ENCODE results near the gene RNF220. TPM values are rescaled to one million over a fixed set of nuclear protein-coding genes. Genes with fewer than 3 reads are reported as not detected.
A peak's percentile ranks its signal among the peaks of the same experiment; 100 is the strongest.

Gene RNF220
- total and polyA plus RNA-seq, 2 of the 13 experiments (the other 11 are each of a cell fraction or from before 2014, with no cell fraction given) = 48.2 to 72.1 TPM

DNA sequence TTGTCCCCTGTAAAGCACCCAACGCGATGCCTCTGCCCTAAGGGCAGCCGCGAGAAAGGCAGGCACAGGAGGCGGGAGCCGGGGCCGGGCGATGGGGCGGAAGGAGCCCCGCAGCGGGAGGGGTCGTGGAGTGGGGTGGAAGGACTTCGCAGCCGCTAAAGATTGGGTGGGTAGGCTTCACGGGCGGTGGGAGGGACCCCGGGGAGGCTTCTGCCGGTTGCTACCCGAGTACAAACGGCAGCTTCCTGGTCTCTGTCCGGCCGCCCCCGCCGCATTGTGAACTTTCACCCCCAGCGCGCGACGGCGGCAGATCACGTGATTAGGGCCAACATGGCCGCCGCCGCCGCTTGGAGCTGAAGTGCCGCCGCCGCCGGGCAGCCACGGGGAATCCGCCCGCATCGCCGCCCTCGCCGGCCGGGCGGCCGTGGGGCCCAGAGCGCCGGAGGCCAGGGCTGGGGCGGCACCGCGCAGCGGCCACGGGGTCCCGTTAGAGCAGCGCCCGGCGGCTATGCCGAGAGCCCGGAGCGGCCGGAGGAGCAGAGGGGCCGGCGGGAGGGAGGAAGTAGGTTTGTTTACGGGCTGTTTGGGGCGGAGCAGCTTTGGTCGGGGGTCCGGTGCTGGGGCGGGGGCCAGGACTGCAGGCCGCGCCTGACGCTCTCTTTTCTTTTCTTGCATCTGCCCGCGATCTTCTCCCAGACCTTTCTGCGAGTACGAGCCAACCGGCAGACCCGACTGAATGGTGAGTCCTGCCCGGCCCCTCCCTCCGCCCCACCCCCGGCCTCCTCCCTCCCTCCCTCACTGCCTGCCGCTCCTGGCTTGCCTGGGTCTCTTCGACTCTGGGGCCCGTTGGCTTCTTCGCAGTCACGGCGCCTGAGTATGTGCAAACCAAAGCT lies 226.8 kb downstream of the RNF220 start (continued):
- TF ChIP-seq, protein P1, sequence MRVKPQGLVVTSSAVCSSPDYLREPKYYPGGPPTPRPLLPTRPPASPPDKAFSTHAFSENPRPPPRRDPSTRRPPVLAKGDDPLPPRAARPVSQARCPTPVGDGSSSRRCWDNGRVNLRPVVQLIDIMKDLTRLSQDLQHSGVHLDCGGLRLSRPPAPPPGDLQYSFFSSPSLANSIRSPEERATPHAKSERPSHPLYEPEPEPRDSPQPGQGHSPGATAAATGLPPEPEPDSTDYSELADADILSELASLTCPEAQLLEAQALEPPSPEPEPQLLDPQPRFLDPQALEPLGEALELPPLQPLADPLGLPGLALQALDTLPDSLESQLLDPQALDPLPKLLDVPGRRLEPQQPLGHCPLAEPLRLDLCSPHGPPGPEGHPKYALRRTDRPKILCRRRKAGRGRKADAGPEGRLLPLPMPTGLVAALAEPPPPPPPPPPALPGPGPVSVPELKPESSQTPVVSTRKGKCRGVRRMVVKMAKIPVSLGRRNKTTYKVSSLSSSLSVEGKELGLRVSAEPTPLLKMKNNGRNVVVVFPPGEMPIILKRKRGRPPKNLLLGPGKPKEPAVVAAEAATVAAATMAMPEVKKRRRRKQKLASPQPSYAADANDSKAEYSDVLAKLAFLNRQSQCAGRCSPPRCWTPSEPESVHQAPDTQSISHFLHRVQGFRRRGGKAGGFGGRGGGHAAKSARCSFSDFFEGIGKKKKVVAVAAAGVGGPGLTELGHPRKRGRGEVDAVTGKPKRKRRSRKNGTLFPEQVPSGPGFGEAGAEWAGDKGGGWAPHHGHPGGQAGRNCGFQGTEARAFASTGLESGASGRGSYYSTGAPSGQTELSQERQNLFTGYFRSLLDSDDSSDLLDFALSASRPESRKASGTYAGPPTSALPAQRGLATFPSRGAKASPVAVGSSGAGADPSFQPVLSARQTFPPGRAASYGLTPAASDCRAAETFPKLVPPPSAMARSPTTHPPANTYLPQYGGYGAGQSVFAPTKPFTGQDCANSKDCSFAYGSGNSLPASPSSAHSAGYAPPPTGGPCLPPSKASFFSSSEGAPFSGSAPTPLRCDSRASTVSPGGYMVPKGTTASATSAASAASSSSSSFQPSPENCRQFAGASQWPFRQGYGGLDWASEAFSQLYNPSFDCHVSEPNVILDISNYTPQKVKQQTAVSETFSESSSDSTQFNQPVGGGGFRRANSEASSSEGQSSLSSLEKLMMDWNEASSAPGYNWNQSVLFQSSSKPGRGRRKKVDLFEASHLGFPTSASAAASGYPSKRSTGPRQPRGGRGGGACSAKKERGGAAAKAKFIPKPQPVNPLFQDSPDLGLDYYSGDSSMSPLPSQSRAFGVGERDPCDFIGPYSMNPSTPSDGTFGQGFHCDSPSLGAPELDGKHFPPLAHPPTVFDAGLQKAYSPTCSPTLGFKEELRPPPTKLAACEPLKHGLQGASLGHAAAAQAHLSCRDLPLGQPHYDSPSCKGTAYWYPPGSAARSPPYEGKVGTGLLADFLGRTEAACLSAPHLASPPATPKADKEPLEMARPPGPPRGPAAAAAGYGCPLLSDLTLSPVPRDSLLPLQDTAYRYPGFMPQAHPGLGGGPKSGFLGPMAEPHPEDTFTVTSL (CRISPR knock-in tag; IDR thresholded peaks at IDR 0.05; ENCODE audit: borderline replicate concordance) = no peak
- TF ChIP-seq, protein P2, sequence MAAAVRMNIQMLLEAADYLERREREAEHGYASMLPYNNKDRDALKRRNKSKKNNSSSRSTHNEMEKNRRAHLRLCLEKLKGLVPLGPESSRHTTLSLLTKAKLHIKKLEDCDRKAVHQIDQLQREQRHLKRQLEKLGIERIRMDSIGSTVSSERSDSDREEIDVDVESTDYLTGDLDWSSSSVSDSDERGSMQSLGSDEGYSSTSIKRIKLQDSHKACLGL (CRISPR knock-in tag; IDR thresholded peaks at IDR 0.05) = peak; percentile 41; the same call in 1 of the 2 replicates
- TF ChIP-seq IKZF5 (CRISPR knock-in tag; IDR thresholded peaks at IDR 0.05) = peak; percentile 62; the same call in 1 of the 2 replicates
- TF ChIP-seq ZSCAN31 (CRISPR knock-in tag; IDR thresholded peaks at IDR 0.05; ENCODE audit: low read depth) = peak; percentile 86
- no peak for TF ChIP-seq ZC3H4 (CRISPR knock-in tag; IDR thresholded peaks at IDR 0.05; ENCODE audit: borderline replicate concordance)
- peak; percentile 64; the same call in 1 of the 2 replicates for TF ChIP-seq ZBTB7A (CRISPR knock-in tag; IDR thresholded peaks at IDR 0.05)
- TF ChIP-seq, protein P3, sequence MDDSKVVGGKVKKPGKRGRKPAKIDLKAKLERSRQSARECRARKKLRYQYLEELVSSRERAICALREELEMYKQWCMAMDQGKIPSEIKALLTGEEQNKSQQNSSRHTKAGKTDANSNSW (CRISPR knock-in tag; IDR thresholded peaks at IDR 0.05; ENCODE audit: borderline replicate concordance) = no peak
- no peak for TF ChIP-seq MED8 (CRISPR knock-in tag; IDR thresholded peaks at IDR 0.05; ENCODE audit: insufficient replicate concordance)
- no peak for TF ChIP-seq PITX1 (CRISPR knock-in tag; IDR thresholded peaks at IDR 0.05)
- TF ChIP-seq ZKSCAN1 (IDR thresholded peaks at IDR 0.05; ENCODE audit: low read length) = no peak
- peak; percentile 76 for TF ChIP-seq HDAC1 (CRISPR knock-in tag; IDR thresholded peaks at IDR 0.05)
- TF ChIP-seq, protein P4, sequence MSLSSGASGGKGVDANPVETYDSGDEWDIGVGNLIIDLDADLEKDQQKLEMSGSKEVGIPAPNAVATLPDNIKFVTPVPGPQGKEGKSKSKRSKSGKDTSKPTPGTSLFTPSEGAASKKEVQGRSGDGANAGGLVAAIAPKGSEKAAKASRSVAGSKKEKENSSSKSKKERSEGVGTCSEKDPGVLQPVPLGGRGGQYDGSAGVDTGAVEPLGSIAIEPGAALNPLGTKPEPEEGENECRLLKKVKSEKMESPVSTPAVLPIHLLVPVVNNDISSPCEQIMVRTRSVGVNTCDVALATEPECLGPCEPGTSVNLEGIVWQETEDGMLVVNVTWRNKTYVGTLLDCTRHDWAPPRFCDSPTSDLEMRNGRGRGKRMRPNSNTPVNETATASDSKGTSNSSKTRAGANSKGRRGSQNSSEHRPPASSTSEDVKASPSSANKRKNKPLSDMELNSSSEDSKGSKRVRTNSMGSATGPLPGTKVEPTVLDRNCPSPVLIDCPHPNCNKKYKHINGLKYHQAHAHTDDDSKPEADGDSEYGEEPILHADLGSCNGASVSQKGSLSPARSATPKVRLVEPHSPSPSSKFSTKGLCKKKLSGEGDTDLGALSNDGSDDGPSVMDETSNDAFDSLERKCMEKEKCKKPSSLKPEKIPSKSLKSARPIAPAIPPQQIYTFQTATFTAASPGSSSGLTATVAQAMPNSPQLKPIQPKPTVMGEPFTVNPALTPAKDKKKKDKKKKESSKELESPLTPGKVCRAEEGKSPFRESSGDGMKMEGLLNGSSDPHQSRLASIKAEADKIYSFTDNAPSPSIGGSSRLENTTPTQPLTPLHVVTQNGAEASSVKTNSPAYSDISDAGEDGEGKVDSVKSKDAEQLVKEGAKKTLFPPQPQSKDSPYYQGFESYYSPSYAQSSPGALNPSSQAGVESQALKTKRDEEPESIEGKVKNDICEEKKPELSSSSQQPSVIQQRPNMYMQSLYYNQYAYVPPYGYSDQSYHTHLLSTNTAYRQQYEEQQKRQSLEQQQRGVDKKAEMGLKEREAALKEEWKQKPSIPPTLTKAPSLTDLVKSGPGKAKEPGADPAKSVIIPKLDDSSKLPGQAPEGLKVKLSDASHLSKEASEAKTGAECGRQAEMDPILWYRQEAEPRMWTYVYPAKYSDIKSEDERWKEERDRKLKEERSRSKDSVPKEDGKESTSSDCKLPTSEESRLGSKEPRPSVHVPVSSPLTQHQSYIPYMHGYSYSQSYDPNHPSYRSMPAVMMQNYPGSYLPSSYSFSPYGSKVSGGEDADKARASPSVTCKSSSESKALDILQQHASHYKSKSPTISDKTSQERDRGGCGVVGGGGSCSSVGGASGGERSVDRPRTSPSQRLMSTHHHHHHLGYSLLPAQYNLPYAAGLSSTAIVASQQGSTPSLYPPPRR (CRISPR knock-in tag; IDR thresholded peaks at IDR 0.05; ENCODE audit: borderline replicate concordance) = 0 out of 2 replicates have a peak, but pooled peaks have one; percentile 23
